HG03342 (cell line): Measurements from ENCODE around the gene MCUB.
"Not testable (repeated sequence)": the region's sequence is repeated elsewhere in the genome, so short reads cannot be mapped to it uniquely, and the experiment has no call there.

ENCODE experiments used
- ATAC-seq: cut with Tn5 transposase; IDR thresholded peaks from one replicate; pipeline ENCODE4 v1.9.1; 2021; ENCODE audit warnings: mild to moderate bottlenecking, moderate library complexity; ENCODE audit not compliant: unreplicated experiment

MCUB gene

GRCh38 chr4:109678472-109678871 lies 118.4 kb downstream of the MCUB start:
- not testable (repeated sequence) for ATAC-seq

GRCh38 chr4:109678925-109679324 lies 118.9 kb downstream of the MCUB start:
- ATAC-seq, result not testable (repeated sequence)

- no peak for ATAC-seq
These were observed 122.8 kb downstream of the MCUB start for GRCh38 chr4:109682875-109683274.

GRCh38 chr4:109683621-109684253 lies 123.7 kb downstream of the MCUB start:
- no peak for ATAC-seq

- no peak for ATAC-seq
These were observed 124.7 kb downstream of the MCUB start for GRCh38 chr4:109684727-109685126.

- ATAC-seq, result peak; percentile 78
These were observed 130.8 kb downstream of the MCUB start for GRCh38 chr4:109690690-109691410.

- no peak for ATAC-seq
These were observed 131.4 kb downstream of the MCUB start for GRCh38 chr4:109691411-109691920.

- ATAC-seq, result no peak
These were observed 138.6 kb downstream of the MCUB start for GRCh38 chr4:109698656-109699055.

GRCh38 chr4:109699553-109700225 lies 139.6 kb downstream of the MCUB start:
- no peak for ATAC-seq

GRCh38 chr4:109701566-109702410 lies 141.7 kb downstream of the MCUB start:
- no peak for ATAC-seq

- ATAC-seq, result peak; percentile 82
These were observed 143.1 kb downstream of the MCUB start, which contains the start of gene CASP6 for GRCh38 chr4:109702950-109703663. CASP6 (minus strand) TSS chr4:109703445; CDS start chr4:109703395, 50 bp downstream.

- ATAC-seq, result no peak
These were observed 143.8 kb downstream of the MCUB start for GRCh38 chr4:109703664-109704361.

GRCh38 chr4:109708435-109708834 lies 148.4 kb downstream of the MCUB start:
- ATAC-seq, result no peak

- ATAC-seq, result peak; percentile 96
These were observed 148.9 kb downstream of the MCUB start for GRCh38 chr4:109708990-109709389.

GRCh38 chr4:109713500-109713899 lies 153.5 kb downstream of the MCUB start:
- no peak for ATAC-seq

GRCh38 chr4:109718759-109719158 lies 158.7 kb downstream of the MCUB start:
- no peak for ATAC-seq

GRCh38 chr4:109719604-109720003 lies 159.6 kb downstream of the MCUB start:
- ATAC-seq, result no peak

GRCh38 chr4:109721033-109721432 lies 161.0 kb downstream of the MCUB start:
- ATAC-seq, result no peak

GRCh38 chr4:109722357-109722756 lies 162.3 kb downstream of the MCUB start:
- no peak for ATAC-seq
